Embryonic facial prominence (tissue), 1 donor: Measurements from ENCODE around the gene NXT1.

Source experiments
- DNase-seq: peaks from one replicate; pipeline ENCODE4 v3.0.0-alpha.2; 2016; ENCODE audit errors: extremely low spot score

The NXT1 gene

DNA sequence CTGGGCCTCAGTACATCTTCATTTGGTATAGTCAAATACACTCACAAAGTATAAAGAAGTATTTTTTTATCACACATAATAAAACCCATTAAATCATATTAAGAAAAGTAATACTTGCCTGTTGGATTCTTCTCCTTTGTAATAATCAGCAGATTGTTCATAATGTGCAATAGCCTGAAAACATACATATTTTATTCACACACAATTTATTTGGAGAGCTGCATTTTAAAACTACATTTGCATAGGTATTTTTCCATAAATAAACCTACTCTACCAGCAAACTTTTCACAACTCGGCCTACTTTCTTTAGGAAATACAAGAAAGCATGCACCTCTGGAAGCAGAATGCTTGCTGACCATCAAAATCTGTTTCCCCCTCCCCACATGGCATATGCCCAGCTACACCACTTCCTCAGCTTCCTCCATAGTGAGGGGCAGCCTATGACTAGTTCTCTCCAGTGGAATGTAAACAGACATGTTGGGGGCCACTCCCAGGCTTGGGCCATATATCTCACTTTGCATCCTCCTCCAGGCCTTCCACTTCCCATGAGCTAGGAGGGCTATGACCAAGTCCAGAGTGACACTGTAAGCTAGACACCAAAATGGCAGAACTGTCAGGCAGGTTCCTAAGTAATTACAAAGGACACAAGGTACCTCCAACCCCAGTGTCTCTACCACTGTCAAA is 39.6 kb downstream of the NXT1 start:
- DNase-seq, result no peak

DNA sequence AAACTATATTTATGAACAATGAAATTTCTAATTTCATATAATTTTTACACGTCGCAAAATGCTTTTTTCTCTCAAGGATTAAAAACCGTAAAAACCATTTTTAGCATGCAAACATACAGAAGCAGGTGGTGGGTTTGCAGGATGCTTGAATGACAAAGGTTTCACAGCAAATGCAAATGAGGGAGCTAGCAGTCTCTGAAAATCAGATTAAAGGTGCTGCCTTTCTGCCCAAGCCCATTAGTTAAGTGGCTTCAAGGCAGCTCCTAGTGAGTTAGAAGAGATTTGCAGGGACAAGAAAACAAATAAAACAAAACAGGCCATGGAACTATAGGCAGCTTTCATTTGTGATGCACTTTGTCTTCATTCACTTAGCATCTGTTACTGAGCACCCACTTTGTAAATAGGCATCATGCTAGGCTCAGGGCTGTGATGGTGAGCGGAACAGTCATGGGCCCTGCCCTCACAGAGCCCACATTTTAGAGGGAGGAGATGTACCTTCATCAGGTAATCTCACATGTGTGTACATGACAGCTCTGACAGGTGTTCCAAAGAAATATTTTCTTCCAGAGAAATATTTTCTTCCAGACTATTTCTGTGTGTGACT is 41.2 kb downstream of the NXT1 start:
- no peak for DNase-seq

DNA sequence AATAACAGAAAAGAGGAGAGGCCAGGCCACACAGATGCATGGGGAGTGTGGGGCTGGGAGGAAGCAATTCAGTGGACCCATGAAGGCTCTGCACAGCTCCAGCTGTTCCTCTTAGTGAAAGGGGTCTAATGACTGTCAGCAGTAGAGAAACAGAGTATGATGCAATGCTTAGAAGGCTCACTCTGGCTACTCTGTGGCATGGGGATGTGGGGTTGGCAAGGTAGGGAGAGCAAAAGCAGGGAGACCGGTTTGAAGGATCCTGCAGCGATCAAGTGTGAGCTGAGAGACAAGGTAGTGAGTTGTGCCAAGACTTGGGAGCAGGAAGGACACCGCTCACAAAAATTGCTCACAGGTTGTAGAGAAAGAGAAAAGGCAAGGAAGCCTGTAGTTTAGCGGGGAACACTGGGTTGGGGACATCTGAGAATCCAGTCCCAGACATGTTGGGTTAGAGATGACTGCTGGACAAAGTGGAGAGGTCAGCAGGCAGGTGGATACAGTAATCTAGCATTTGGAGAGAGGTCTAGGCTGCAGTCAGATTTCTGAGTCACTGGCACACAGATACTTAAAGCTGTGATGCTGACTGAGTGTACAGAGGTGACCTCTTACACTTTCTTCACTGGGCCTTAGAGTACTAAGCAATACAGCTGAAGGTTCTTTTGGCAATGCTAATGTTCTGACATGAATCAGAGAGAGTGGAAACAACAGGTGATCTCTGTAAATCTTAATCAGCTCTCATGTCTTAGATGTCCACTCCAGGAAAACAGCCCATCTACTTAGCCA is 43.6 kb downstream of the NXT1 start:
- no peak for DNase-seq

DNA sequence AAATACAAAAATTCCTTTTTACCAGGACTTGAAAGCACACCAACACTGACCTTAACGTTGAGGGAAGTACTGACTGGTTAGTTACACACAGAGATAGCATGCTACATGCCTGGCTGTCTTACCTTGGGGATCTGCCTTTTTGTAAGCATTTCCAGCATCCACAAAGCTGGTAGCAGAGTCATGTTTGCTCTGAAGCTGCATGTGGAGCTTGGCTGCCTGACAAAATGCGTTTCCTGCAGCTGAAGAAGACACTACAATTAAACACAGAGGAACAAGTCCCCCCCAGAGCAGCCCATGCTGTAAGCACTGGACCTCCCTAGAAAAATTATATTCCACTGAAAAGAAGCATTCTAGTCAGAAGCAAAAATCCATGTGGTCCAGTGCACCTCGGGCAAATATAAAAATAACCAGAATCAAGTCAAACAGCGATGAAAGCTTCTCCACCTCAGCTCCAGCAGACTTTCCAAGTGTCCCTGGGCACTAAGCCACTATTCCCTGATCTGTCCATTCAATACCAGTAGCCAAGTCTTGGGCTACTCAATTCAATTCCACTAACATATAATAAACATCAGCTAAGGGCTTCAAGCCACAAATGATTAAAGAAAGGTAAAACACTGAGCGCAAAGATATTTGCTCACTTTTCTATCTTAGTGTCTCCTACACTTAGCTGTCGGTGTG is 46.5 kb downstream of the NXT1 start:
- no peak for DNase-seq

- no peak for DNase-seq
Observed at GRCh38 chr20:23397961-23398360, 47.4 kb downstream of the NXT1 start.

DNA sequence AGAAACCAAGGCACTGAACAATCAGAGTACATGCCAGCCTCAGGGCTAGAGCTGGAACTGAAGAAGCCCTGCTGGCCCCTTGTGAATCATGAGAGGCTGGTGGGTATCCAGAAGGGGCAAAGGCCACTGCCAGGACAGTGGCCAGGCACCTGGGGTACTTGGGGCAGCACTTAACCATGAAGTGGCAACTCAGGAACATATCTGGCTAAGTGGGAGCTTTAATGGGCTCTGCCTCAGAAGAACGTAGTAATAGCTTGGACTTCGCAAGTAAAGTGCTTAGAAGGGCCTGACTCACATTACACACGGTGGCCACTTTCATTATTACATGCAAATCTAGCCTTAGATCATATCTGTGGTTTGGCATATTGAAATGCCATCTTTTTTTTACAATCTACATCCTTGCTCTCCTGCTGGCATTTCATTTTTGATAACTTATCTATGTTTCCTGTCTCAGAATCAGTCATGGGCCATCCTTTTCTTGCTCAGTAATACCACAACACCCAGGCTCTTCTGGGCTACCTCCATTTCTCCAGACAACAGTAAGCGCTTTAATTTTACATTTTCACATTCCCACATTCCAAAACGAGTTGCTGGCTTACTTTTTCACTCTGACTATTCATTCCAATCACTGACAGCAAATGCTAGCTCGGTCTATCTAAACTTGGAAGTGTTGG is 49.1 kb downstream of the NXT1 start:
- DNase-seq, result no peak

- DNase-seq, result no peak
Observed at GRCh38 chr20:23401051-23401450, 50.5 kb downstream of the NXT1 start.

DNA sequence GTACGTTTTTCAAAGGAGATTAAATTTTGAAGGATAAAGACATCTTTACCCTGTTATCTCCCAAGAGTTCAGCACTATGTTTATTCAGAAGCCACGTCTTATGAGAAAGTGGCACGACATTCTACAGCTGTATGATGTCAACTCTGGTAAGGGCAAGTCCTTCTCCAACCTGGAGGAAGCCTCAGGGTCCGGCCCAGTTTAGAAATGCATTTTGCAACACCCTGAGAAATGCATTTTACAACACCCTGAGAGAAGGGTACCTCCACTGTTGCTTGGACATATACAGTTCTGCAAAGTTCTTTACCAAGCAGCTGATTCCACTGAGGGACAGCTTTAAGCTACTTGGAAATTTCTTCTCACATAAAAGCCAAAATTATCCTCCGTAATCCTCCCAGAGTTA is 53.2 kb downstream of the NXT1 start:
- DNase-seq, result no peak

GRCh38 chr20:23404196-23404595 is 53.6 kb downstream of the NXT1 start:
- no peak for DNase-seq
